ENCODE results near the gene C2CD4D. TPM values are rescaled to one million over a fixed set of nuclear protein-coding genes. Genes with fewer than 3 reads are reported as not detected.

C2CD4D gene
- total RNA-seq, 1 experiment from 2014 or later = 0.17 TPM

DNA sequence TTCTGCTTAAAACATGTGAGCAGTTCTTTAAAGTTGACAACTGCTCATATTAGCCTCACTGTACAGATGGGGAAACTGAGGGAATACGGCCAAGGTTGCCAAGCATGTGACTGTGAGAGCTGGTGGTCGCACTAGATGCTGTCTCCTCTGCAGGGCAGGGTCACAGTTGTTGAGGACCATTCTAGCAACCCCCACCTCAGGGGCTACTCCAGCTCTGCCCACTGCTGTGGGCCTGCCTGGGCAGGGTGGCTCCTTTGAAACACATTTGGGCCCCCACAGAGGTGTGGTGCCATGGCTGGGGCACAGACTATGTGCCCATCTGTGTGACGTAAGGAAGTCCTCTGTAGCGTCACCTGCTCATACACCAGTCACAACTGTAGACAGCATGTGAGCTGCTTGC lies 13.1 kb upstream of the C2CD4D start:
- ChIA-PET CTCF (no interaction called here), POLR2A (no interaction called here), RAD21 (ENCODE audit: low non-redundant PET in 1 of 2, low total read pairs in 2 of 2, uncharacterized antibody in 2 of 2, unreplicated experiment in 2 of 2) (no interaction called here)
- intact Hi-C loops (cut with micrococcal nuclease) = no loop called here
- no peak overlapping the region for H2AFZ ChIP-seq (ENCODE audit: low read depth, low read length, poor library complexity, severe bottlenecking)
- TF ChIP-seq SP1 (IDR thresholded peaks at IDR 0.05; ENCODE audit: low read depth) = no peak
- TF ChIP-seq, protein P1, sequence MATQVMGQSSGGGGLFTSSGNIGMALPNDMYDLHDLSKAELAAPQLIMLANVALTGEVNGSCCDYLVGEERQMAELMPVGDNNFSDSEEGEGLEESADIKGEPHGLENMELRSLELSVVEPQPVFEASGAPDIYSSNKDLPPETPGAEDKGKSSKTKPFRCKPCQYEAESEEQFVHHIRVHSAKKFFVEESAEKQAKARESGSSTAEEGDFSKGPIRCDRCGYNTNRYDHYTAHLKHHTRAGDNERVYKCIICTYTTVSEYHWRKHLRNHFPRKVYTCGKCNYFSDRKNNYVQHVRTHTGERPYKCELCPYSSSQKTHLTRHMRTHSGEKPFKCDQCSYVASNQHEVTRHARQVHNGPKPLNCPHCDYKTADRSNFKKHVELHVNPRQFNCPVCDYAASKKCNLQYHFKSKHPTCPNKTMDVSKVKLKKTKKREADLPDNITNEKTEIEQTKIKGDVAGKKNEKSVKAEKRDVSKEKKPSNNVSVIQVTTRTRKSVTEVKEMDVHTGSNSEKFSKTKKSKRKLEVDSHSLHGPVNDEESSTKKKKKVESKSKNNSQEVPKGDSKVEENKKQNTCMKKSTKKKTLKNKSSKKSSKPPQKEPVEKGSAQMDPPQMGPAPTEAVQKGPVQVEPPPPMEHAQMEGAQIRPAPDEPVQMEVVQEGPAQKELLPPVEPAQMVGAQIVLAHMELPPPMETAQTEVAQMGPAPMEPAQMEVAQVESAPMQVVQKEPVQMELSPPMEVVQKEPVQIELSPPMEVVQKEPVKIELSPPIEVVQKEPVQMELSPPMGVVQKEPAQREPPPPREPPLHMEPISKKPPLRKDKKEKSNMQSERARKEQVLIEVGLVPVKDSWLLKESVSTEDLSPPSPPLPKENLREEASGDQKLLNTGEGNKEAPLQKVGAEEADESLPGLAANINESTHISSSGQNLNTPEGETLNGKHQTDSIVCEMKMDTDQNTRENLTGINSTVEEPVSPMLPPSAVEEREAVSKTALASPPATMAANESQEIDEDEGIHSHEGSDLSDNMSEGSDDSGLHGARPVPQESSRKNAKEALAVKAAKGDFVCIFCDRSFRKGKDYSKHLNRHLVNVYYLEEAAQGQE (IDR thresholded peaks at IDR 0.05; ENCODE audit: low read depth) = no peak
- TF ChIP-seq, protein P2, sequence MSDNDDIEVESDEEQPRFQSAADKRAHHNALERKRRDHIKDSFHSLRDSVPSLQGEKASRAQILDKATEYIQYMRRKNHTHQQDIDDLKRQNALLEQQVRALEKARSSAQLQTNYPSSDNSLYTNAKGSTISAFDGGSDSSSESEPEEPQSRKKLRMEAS (IDR thresholded peaks at IDR 0.05) = no peak
- no peak for TF ChIP-seq SIN3A (IDR thresholded peaks at IDR 0.05; ENCODE audit: low read depth)
- TF ChIP-seq EZH2 (IDR thresholded peaks at IDR 0.05) = no peak
- no peak for TF ChIP-seq EZH2phosphoT487 (IDR thresholded peaks at IDR 0.05; ENCODE audit: borderline replicate concordance)
- no peak for TF ChIP-seq EGR1 (IDR thresholded peaks at IDR 0.05; ENCODE audit: low read depth)
- TF ChIP-seq RAD21 (IDR thresholded peaks at IDR 0.05; ENCODE audit: low read depth) = no peak
- no peak for TF ChIP-seq YY1 (IDR thresholded peaks at IDR 0.05; ENCODE audit: extremely low read depth, insufficient replicate concordance, low read depth, low read length)
- no peak for TF ChIP-seq ZNF274 (IDR thresholded peaks at IDR 0.05; ENCODE audit: low read depth, low read length)
- no peak for TF ChIP-seq POLR2AphosphoS5 (IDR thresholded peaks at IDR 0.05; ENCODE audit: low read depth, low read length)
- TF ChIP-seq, protein P3, sequence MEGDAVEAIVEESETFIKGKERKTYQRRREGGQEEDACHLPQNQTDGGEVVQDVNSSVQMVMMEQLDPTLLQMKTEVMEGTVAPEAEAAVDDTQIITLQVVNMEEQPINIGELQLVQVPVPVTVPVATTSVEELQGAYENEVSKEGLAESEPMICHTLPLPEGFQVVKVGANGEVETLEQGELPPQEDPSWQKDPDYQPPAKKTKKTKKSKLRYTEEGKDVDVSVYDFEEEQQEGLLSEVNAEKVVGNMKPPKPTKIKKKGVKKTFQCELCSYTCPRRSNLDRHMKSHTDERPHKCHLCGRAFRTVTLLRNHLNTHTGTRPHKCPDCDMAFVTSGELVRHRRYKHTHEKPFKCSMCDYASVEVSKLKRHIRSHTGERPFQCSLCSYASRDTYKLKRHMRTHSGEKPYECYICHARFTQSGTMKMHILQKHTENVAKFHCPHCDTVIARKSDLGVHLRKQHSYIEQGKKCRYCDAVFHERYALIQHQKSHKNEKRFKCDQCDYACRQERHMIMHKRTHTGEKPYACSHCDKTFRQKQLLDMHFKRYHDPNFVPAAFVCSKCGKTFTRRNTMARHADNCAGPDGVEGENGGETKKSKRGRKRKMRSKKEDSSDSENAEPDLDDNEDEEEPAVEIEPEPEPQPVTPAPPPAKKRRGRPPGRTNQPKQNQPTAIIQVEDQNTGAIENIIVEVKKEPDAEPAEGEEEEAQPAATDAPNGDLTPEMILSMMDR (IDR thresholded peaks at IDR 0.05 in 2 of 3, conservative IDR thresholded peaks at IDR 0.05 in 1 of 3; ENCODE audit: borderline replicate concordance in 1 of 3, insufficient read depth in 1 of 3, low read depth in 2 of 3, low read length in 2 of 3) = no peak
- TF ChIP-seq CBX3 (IDR thresholded peaks at IDR 0.05; ENCODE audit: low read depth) = no peak
- TF ChIP-seq SRF (IDR thresholded peaks at IDR 0.05; ENCODE audit: low read depth) = no peak
- TF ChIP-seq JUND (IDR thresholded peaks at IDR 0.05) = no peak
- no peak for TF ChIP-seq POLR2A (IDR thresholded peaks at IDR 0.05; ENCODE audit: borderline replicate concordance, extremely low read depth, insufficient read depth, insufficient read length)
- no peak for TF ChIP-seq ZFX (IDR thresholded peaks at IDR 0.05)
- TF ChIP-seq CEBPB (IDR thresholded peaks at IDR 0.05; ENCODE audit: low read depth) = no peak
- TF ChIP-seq, protein P4, sequence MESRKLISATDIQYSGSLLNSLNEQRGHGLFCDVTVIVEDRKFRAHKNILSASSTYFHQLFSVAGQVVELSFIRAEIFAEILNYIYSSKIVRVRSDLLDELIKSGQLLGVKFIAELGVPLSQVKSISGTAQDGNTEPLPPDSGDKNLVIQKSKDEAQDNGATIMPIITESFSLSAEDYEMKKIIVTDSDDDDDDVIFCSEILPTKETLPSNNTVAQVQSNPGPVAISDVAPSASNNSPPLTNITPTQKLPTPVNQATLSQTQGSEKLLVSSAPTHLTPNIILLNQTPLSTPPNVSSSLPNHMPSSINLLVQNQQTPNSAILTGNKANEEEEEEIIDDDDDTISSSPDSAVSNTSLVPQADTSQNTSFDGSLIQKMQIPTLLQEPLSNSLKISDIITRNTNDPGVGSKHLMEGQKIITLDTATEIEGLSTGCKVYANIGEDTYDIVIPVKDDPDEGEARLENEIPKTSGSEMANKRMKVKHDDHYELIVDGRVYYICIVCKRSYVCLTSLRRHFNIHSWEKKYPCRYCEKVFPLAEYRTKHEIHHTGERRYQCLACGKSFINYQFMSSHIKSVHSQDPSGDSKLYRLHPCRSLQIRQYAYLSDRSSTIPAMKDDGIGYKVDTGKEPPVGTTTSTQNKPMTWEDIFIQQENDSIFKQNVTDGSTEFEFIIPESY (IDR thresholded peaks at IDR 0.05; ENCODE audit: extremely low read depth, insufficient replicate concordance, low read length) = no peak
- H3K4me3 ChIP-seq (replicated peaks in 1 of 2; ENCODE audit: low read depth in 1 of 2, low read length in 2 of 2) = no peak overlapping the region
- no peaks in the 10 kb centered on the region for H3K36me3 ChIP-seq (ENCODE audit: control insufficient read depth in 1 of 2, insufficient read depth in 2 of 2, low read length in 2 of 2)
- H3K4me1 ChIP-seq (ENCODE audit: control insufficient read depth in 1 of 2, insufficient read depth in 2 of 2, low read length in 2 of 2) = no peaks in the 10 kb centered on the region
- H3K9me3 ChIP-seq (ENCODE audit: control insufficient read depth in 1 of 2, insufficient read depth in 1 of 2, low read depth in 1 of 2, low read length in 2 of 2) = no peaks in the 10 kb centered on the region
- H4K20me1 ChIP-seq (ENCODE audit: insufficient read depth) = no peaks in the 10 kb centered on the region
- ATAC-seq (no peak), DNase-seq (ENCODE audit: low read depth, low spot score) (no peak)
- H3K4me2 ChIP-seq (ENCODE audit: low read length) = no peak overlapping the region
- no peak overlapping the region for H3K27ac ChIP-seq (ENCODE audit: low read depth, low read length)
- no peaks in the 10 kb centered on the region for H3K9me2 ChIP-seq (ENCODE audit: insufficient read depth)
- BruUV-seq (replicated peaks) = no TSS peak
- H3K27me3 ChIP-seq (ENCODE audit: insufficient read depth, low read length) = peaks cover 6% of the 10 kb centered on the region; the same call in 1 of the 2 replicates
- no peaks in the 10 kb centered on the region for H3K79me2 ChIP-seq (ENCODE audit: insufficient read depth, low read length)
- H3K9ac ChIP-seq (ENCODE audit: low read length) = no peak overlapping the region
